K562 (cell line): Measurements from ENCODE around the gene CAST. TPM values are rescaled to one million over a fixed set of nuclear protein-coding genes. Genes with fewer than 3 reads are reported as not detected.

Source experiments
- ADNP ChIP-seq: fragments of 200-800 bp; sonication (Bioruptor generic); IDR thresholded peaks from 2 replicates; pipeline ENCODE4 v1.6.1; 2016; ENCODE audit warnings: missing genetic modification characterization, missing compliant biosample characterization
- CEBPB ChIP-seq: fragments of 450-650 bp; IDR thresholded peaks from 2 replicates; pipeline ENCODE4 v1.6.1; 2016; ENCODE audit warnings: missing genetic modification characterization, missing compliant biosample characterization
- EP300 ChIP-seq: IDR thresholded peaks from 2 replicates; pipeline ENCODE4 v1.6.1; 2012; ENCODE audit warnings: low read length, improper control_type of control experiment
- EP400 ChIP-seq: fragments of 450-650 bp; IDR thresholded peaks from 2 replicates; pipeline ENCODE4 v1.6.1; 2017; ENCODE audit warnings: antibody characterized with exemption, mild to moderate bottlenecking, moderate library complexity
- JUN ChIP-seq, 2 experiments: sonication (generic) in 1 of 2; formaldehyde crosslinking in 1 of 2; IDR thresholded peaks; 2 replicates each; pipeline versions ENCODE4 v1.6.1 to v1.8.0; 2012 to 2022; ENCODE audit warnings: borderline replicate concordance in 2 of 2, mild to moderate bottlenecking in 2 of 2, improper control_type of control experiment in 1 of 2, low read depth in 1 of 2, low read length in 1 of 2, missing genetic modification reagents in 1 of 2
- PURB ChIP-seq: sonication (generic); formaldehyde crosslinking; IDR thresholded peaks from 2 replicates; pipeline ENCODE4 v1.9.0; 2021; ENCODE audit warnings: low read depth, mild to moderate bottlenecking, missing genetic modification reagents
- RBM17 ChIP-seq: fragments of 200-400 bp; formaldehyde crosslinking; IDR thresholded peaks from 2 replicates; pipeline ENCODE4 v1.6.1; 2017; ENCODE audit warnings: low read depth, mild to moderate bottlenecking, low read length, borderline replicate concordance
- TRIM24 ChIP-seq, 2 experiments: fragments of 450-650 bp; IDR thresholded peaks; 2 replicates each; pipeline ENCODE4 v1.6.1; 2016
- ZFX ChIP-seq: sonication (generic); formaldehyde crosslinking; IDR thresholded peaks from 2 replicates; pipeline ENCODE4 v1.8.0; 2022; ENCODE audit warnings: mild to moderate bottlenecking, missing genetic modification reagents, moderate library complexity
- ZNF175 ChIP-seq: fragments of 200-800 bp; sonication (Bioruptor generic); IDR thresholded peaks from 2 replicates; pipeline ENCODE4 v1.6.1; 2016; ENCODE audit warnings: low read depth, mild to moderate bottlenecking, missing genetic modification characterization, missing compliant biosample characterization
- polyA plus RNA-seq, 8 experiments: library from polyadenylated mRNA; depleted of rRNA in 4 of 8; stranded (reverse) in 5 of 8; unstranded in 3 of 8; fragments of >200 nt; fragmentation: Nextera tagmentation in 2 of 8; fragmentation: Illumina TruSeq in 1 of 8; extraction: Ambion mirVana in 2 of 8; extraction: Trizol in 1 of 8; gene quantifications; 2 replicates each; pipeline versions ENCODE4 v1.2.1 to v1.2.3, GENCODE V29; 2011 to 2014; ENCODE audit warnings: inconsistent platforms in 1 of 8, missing spikeins in 1 of 8
- total RNA-seq, 7 experiments: library from RNA; depleted of rRNA in 6 of 7; stranded (reverse); fragments of >200 nt in 6 of 7; fragmentation: Illumina TruSeq in 2 of 7; extraction: Trizol in 2 of 7; gene quantifications; 2 replicates each; pipeline versions ENCODE4 v1.2.1 to v1.2.3, GENCODE V29; 2011 to 2021; ENCODE audit warnings: low replicate concordance in 1 of 7
- TF ChIP-seq, protein P1 (sequence below): fragments of 450-650 bp; IDR thresholded peaks from 2 replicates; pipeline ENCODE4 v1.6.1; 2016; ENCODE audit warnings: mild to moderate bottlenecking
- TF ChIP-seq, protein P2 (sequence below): fragments of 450-650 bp; IDR thresholded peaks from 2 replicates; pipeline ENCODE4 v1.6.1; 2016; ENCODE audit warnings: missing biosample characterization, missing genetic modification characterization
- TF ChIP-seq, protein P3 (sequence below): sonication (generic); IDR thresholded peaks from 2 replicates; pipeline ENCODE4 v1.6.1; 2016
- TF ChIP-seq, protein P4 (sequence below): fragments of 450-650 bp; IDR thresholded peaks from 2 replicates; pipeline ENCODE4 v1.7.1; 2018; ENCODE audit warnings: mild to moderate bottlenecking, low read depth; ENCODE audit not compliant: partially characterized antibody

CAST gene
- total and polyA plus RNA-seq, 9 of the 15 experiments (the other 6 are each of a cell fraction or from before 2014, with no cell fraction given): 55.5 to 136 (median 86.1) TPM

DNA sequence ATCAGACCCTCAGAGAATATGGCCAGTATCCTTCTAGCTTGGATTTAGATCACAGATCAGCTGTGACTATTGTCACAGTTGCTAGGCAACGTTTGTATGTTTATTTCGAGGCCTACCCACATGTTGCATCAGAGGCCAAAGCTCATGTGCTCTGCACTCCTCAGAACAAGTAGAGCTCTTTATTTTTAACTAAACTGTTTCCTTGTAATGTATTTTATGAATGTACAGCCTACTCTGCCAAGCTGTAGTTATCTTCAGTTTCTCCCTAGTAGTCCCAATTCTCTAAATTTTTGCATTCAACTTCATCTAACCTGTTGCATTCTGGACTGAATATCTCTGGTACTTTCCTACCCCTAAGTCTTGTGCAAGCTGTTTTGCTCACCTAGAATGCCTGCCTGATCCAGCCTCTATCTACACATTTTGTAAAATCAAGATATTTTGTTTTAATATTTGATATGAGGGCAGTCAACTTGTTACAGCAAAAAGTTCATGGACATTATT, 52.8 kb downstream of the CAST start (continued):
- TF ChIP-seq, protein P1, sequence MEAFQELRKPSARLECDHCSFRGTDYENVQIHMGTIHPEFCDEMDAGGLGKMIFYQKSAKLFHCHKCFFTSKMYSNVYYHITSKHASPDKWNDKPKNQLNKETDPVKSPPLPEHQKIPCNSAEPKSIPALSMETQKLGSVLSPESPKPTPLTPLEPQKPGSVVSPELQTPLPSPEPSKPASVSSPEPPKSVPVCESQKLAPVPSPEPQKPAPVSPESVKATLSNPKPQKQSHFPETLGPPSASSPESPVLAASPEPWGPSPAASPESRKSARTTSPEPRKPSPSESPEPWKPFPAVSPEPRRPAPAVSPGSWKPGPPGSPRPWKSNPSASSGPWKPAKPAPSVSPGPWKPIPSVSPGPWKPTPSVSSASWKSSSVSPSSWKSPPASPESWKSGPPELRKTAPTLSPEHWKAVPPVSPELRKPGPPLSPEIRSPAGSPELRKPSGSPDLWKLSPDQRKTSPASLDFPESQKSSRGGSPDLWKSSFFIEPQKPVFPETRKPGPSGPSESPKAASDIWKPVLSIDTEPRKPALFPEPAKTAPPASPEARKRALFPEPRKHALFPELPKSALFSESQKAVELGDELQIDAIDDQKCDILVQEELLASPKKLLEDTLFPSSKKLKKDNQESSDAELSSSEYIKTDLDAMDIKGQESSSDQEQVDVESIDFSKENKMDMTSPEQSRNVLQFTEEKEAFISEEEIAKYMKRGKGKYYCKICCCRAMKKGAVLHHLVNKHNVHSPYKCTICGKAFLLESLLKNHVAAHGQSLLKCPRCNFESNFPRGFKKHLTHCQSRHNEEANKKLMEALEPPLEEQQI: 0 out of 2 replicates have a peak, but pooled peaks have one; percentile 11
- TF ChIP-seq CEBPB (tag) (peak; percentile 95), ADNP (tag) (0 out of 2 replicates have a peak, but pooled peaks have one; percentile 41), ZNF175 (CRISPR knock-in tag) (peak; percentile 79; the same call in 1 of the 2 replicates), EP300 (peak; percentile 63), ZFX (CRISPR knock-in tag) (peak; percentile 71), TRIM24 (IDR thresholded peaks at IDR 0.05) (peak; percentile 21 to 66; a peak in 2 of 4 replicates), JUN (IDR thresholded peaks at IDR 0.05; ENCODE audit: borderline replicate concordance, low read depth, low read length) (peak; percentile 43; the same call in 1 of the 2 replicates), JUN (CRISPR knock-in tag; IDR thresholded peaks at IDR 0.05; ENCODE audit: borderline replicate concordance) (no peak), PURB (CRISPR knock-in tag) (no peak), EP400 (peak; percentile 90), RBM17 (no peak)
- TF ChIP-seq, protein P2, sequence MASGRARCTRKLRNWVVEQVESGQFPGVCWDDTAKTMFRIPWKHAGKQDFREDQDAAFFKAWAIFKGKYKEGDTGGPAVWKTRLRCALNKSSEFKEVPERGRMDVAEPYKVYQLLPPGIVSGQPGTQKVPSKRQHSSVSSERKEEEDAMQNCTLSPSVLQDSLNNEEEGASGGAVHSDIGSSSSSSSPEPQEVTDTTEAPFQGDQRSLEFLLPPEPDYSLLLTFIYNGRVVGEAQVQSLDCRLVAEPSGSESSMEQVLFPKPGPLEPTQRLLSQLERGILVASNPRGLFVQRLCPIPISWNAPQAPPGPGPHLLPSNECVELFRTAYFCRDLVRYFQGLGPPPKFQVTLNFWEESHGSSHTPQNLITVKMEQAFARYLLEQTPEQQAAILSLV (tag): peak; percentile 76
- TF ChIP-seq, protein P3, sequence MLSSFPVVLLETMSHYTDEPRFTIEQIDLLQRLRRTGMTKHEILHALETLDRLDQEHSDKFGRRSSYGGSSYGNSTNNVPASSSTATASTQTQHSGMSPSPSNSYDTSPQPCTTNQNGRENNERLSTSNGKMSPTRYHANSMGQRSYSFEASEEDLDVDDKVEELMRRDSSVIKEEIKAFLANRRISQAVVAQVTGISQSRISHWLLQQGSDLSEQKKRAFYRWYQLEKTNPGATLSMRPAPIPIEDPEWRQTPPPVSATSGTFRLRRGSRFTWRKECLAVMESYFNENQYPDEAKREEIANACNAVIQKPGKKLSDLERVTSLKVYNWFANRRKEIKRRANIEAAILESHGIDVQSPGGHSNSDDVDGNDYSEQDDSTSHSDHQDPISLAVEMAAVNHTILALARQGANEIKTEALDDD: 0 out of 2 replicates have a peak, but pooled peaks have one; percentile 13
- TF ChIP-seq, protein P4, sequence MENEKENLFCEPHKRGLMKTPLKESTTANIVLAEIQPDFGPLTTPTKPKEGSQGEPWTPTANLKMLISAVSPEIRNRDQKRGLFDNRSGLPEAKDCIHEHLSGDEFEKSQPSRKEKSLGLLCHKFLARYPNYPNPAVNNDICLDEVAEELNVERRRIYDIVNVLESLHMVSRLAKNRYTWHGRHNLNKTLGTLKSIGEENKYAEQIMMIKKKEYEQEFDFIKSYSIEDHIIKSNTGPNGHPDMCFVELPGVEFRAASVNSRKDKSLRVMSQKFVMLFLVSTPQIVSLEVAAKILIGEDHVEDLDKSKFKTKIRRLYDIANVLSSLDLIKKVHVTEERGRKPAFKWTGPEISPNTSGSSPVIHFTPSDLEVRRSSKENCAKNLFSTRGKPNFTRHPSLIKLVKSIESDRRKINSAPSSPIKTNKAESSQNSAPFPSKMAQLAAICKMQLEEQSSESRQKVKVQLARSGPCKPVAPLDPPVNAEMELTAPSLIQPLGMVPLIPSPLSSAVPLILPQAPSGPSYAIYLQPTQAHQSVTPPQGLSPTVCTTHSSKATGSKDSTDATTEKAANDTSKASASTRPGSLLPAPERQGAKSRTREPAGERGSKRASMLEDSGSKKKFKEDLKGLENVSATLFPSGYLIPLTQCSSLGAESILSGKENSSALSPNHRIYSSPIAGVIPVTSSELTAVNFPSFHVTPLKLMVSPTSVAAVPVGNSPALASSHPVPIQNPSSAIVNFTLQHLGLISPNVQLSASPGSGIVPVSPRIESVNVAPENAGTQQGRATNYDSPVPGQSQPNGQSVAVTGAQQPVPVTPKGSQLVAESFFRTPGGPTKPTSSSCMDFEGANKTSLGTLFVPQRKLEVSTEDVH: no peak
